Prostate gland (tissue), 2 donors: ENCODE measurements around the gene BCAS3.

ENCODE experiments used
- CTCF ChIP-seq, 4 experiments: fragments of 200-600 bp in 2 of 4; fragments of 450-650 bp in 2 of 4; sonication (generic) in 2 of 4; IDR thresholded peaks; 1 replicate in 3 of 4; 2 replicates in 1 of 4; pipeline ENCODE4 v1.5.1; 2016 to 2019; ENCODE audit warnings: antibody characterized with exemption in 4 of 4, mild to moderate bottlenecking in 2 of 4, moderate library complexity in 2 of 4
- POLR2A ChIP-seq: fragments of 450-650 bp; IDR thresholded peaks from one replicate; pipeline ENCODE4 v1.6.1; 2016; ENCODE audit warnings: antibody characterized with exemption, mild to moderate bottlenecking

GRCh38 chr17:60933739-60934138 lies 256.1 kb downstream of the BCAS3 start:
- TF ChIP-seq POLR2A (no peak), CTCF (IDR thresholded peaks at IDR 0.05) (no peak)
